Ascending aorta (tissue), 2 donors: Measurements from ENCODE around the gene MBNL1. TPM values are rescaled to one million over a fixed set of nuclear protein-coding genes. Genes with fewer than 3 reads are reported as not detected.

Experiments
- DNase-seq, 2 donors: peaks; one replicate each; pipeline ENCODE4 v3.0.0-alpha.2; 2019; ENCODE audit warnings: low spot score in 2 of 2
- H3K27ac ChIP-seq, 2 donors: fragments of 200-600 bp; sonication (generic); one replicate each; pipeline ENCODE4 v1.5.1; 2016 to 2017; ENCODE audit warnings: mild to moderate bottlenecking in 1 of 2
- H3K27me3 ChIP-seq: fragments of 200-600 bp; sonication (generic); one replicate; pipeline ENCODE4 v1.5.1; 2017
- H3K36me3 ChIP-seq, 2 donors: fragments of 200-600 bp; sonication (generic); one replicate each; pipeline ENCODE4 v1.5.1; 2016
- H3K4me1 ChIP-seq, 2 donors: fragments of 200-600 bp; sonication (generic); one replicate each; pipeline ENCODE4 v1.5.1; 2016 to 2017; ENCODE audit warnings: mild to moderate bottlenecking in 1 of 2
- H3K4me3 ChIP-seq, 2 donors: fragments of 200-600 bp; sonication (generic); one replicate each; pipeline ENCODE4 v1.5.1; 2016 to 2017; ENCODE audit warnings: mild to moderate bottlenecking in 1 of 2
- H3K9me3 ChIP-seq, 2 donors: fragments of 200-600 bp; sonication (generic); one replicate each; pipeline ENCODE4 v1.5.1; 2016
- CTCF ChIP-seq, 3 experiments: fragments of 200-600 bp in 2 of 3; fragments of 450-650 bp in 1 of 3; sonication (generic) in 2 of 3; IDR thresholded peaks; one replicate each; pipeline ENCODE4 v1.5.1; 2016 to 2019; ENCODE audit warnings: antibody characterized with exemption in 3 of 3, mild to moderate bottlenecking in 1 of 3, moderate library complexity in 1 of 3
- intact Hi-C: fragments of 100-400 bp; cut with DNase I; formaldehyde crosslinking; loops from one replicate; pipeline ENCODE4 v1.15.1; 2023
- total RNA-seq: library from RNA; depleted of rRNA; stranded (reverse); fragments of >200 nt; gene quantifications from one replicate; pipeline ENCODE4 v1.1.0, GENCODE V29; 2016

The MBNL1 gene
- total RNA-seq, 1 donor from 2014 or later: 350 TPM

GRCh38 chr3:152355744-152356665, 87.3 kb downstream of the MBNL1 start:
- DNase-seq: no peak
- H3K36me3 ChIP-seq: peaks cover 0 to 5% of the 10 kb centered on the region in 2 donors
- TF ChIP-seq CTCF (IDR thresholded peaks at IDR 0.05): no peak

GRCh38 chr3:152356870-152357276, 88.1 kb downstream of the MBNL1 start:
- peaks cover 0 to 44% of the 10 kb centered on the region in 2 donors for H3K4me1 ChIP-seq

More at GRCh38 chr3:152355744-152356665, 87.3 kb downstream of the MBNL1 start:
- H3K4me1 ChIP-seq: peaks cover 0 to 37% of the 10 kb centered on the region in 2 donors
- H3K27me3 ChIP-seq: no peaks in the 10 kb centered on the region
- no peaks in the 10 kb centered on the region for H3K9me3 ChIP-seq
- intact Hi-C loops: no loop called here
- H3K4me3 ChIP-seq: no peak overlapping the region
- H3K27ac ChIP-seq: peak overlapping the region; percentile 23 to 45

DNA sequence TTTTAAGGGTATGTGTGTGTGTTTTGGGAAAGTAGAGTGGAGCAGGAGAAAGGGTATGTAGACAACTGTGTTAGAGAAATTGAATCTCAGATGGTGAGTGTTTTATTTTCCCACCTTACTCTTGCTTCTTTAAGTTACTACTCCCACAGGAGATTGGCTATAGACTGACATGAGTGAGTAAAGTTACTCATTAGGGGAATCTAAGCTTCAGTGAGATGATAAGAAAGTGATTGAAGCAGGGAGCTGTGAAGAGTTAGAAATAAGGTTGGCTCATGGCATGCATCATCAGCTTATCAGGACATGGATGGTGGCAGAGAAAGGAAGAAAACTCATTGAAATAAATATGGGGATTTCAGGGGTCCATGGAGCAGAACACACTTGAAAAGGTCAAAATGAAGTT, 88.9 kb downstream of the MBNL1 start:
- Histone ChIP-seq H3K4me1 (peaks cover 0 to 42% of the 10 kb centered on the region in 2 donors), H3K27ac (peak overlapping the region; percentile 2 to 45), H3K9me3 (no peaks in the 10 kb centered on the region), H3K4me3 (no peak overlapping the region), H3K27me3 (no peaks in the 10 kb centered on the region), H3K36me3 (peaks cover 0 to 5% of the 10 kb centered on the region in 2 donors)
- DNase-seq: no peak
- intact Hi-C loops: no loop called here
- no peak for TF ChIP-seq CTCF (IDR thresholded peaks at IDR 0.05)

More at GRCh38 chr3:152356870-152357276, 88.1 kb downstream of the MBNL1 start:
- Histone ChIP-seq H3K9me3 (no peaks in the 10 kb centered on the region), H3K36me3 (peaks cover 0 to 5% of the 10 kb centered on the region in 2 donors), H3K27ac (peak overlapping the region; percentile 2 to 45), H3K27me3 (no peaks in the 10 kb centered on the region), H3K4me3 (no peak overlapping the region)
- TF ChIP-seq CTCF (IDR thresholded peaks at IDR 0.05): no peak
- DNase-seq: no peak
- intact Hi-C loops: no loop called here

DNA sequence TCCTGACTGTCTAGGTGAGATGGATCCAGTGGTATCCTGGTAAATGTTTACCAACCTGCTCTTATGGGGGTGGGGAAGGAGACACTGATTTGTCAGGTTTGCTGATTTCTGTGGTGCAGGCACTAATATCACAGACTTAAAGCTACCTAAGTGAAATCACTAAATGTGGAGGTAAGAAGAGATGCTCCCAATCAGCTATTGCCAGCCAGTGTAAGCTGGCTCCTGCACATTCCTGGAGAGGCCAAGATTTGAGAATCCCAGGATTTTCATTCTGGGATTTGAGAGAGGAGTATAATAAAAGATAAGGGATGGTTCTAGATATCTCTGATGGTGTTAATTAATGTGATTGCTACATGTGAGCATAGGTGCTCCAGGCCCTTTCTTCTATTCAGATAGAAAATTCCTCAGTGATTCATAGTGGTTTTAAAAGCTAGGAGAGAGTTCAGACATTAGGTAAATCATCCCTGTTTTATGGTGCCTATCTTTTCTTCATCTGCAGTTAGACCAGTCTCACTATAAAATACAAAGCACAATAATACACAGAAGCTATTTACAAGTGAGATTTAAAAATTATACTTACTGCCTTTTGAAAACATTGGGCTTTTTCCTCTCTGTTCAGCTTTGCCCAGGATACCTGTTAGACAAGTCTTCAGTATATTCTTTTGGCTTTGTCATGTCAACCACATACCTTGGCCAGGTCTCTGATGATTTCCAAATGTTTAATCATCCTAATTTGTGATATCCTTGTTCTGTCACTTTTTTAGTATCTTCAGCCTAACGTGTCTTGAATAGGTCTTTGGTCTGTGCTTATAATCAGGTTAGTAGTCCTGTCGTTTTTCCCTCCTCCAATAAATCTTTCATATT, 90.9 kb downstream of the MBNL1 start:
- no peak for DNase-seq
- Histone ChIP-seq H3K4me3 (no peak overlapping the region), H3K36me3 (no peaks in the 10 kb centered on the region), H3K9me3 (no peaks in the 10 kb centered on the region), H3K27ac (peak overlapping the region in 1 of 2 donors; percentile 25), H3K4me1 (peaks cover 0 to 50% of the 10 kb centered on the region in 2 donors), H3K27me3 (no peaks in the 10 kb centered on the region)
- intact Hi-C loops: no loop called here
- TF ChIP-seq CTCF (IDR thresholded peaks at IDR 0.05): no peak

DNA sequence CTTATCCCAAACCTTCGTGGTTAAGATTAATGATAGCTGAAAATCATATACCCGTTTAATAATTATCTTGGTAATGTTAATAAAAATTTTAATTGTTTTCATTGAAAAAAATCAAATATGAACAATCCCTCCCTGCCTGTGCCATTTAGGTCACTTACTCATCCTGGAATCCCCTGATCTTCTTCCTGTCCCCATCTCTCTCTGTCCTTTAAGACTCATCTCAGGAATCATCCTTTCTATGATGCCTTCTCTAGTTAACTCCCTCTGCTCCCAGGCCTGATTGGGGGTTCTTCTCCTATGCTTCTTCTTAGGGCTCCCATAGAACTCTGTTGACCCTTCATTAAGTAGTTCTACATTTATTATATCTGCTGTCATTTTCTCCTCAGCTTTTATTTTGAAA, 91.6 kb downstream of the MBNL1 start:
- DNase-seq: no peak
- Histone ChIP-seq H3K9me3 (no peaks in the 10 kb centered on the region), H3K27me3 (no peaks in the 10 kb centered on the region), H3K36me3 (no peaks in the 10 kb centered on the region), H3K27ac (no peak overlapping the region), H3K4me1 (peaks cover 3 to 54% of the 10 kb centered on the region in 2 donors), H3K4me3 (no peak overlapping the region)
- TF ChIP-seq CTCF (IDR thresholded peaks at IDR 0.05): no peak
- intact Hi-C loops: no loop called here
